NCI-H1048 (cell line): ENCODE data around the gene AFTPH.

Source experiments
- DNase-seq: peaks from one replicate; lab custom pipeline; 2025; lab: John Stamatoyannopoulos, UW

AFTPH gene

DNA sequence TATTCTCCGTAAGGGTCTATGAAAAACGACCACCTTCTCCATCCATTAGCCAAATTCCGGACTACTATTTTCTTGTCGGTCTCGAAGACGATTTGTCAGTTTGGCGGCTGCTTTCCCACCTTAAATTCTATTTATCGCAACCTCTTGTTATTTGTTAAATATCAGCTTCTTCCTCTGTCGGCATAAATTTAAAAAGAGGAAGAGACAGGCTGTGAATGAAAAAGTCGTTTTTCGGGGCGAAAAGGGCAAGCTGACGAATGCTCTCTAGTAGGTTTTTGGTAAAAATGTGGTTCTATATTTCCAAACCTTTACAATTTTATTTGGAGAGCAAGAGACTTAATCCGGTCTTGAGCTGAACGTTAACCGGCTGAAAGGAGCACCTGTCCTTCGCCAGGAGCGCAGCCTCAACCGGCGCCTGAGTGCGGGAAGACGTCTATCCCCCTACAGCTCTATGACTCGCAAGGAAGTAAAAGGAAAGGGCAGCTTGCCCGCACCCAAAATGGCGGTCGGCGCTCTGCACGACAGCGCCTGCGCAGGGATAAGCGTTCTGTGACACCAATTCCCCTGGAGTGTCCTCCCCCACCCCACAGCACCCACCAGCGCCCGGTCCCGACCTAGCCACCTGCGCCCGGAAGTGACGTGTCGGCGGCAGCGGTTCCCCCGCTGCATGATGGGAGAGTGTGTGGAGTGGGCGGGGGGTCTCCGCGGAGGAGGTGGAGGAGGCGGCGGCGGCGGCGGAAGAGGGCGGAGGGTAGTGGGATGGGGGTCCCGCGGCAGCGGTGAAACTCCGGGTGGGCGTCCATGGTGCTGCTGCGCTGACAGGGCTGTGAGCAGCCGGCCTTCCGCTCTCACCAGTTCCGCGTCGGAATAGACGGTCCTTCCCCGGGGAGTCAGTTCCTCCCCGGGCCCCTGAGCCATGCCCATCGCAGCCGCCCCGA is at the start of gene AFTPH:
TSS of gene AFTPH (plus strand) at position 663 of the 938 bp plus-strand sequence. CDS start 27,147 bp downstream, outside the sequence.
- peak; percentile 95 for DNase-seq

GRCh38 chr2:64474636-64475035 is 49.5 kb upstream of the AFTPH start:
- DNase-seq, result no peak

DNA sequence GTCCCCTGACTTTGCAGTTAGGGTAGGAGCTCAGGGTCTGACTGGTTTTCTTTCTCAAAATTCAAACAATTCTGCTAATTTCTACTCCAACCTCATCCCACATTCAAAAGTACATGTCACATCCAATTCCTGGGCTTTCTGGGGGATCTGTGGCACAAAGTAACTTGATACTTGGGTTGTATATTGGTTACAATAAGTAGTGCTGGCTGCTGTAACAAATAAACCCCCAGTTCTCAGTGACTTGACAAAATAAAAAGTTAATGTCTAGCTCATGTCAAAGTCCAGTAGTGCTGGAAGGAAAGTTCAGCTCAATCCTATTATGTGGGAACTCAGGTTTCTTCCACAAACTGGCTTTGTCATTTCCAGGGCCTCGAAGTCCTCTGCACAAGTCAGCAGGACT is 47.1 kb upstream of the AFTPH start:
- no peak for DNase-seq

DNA sequence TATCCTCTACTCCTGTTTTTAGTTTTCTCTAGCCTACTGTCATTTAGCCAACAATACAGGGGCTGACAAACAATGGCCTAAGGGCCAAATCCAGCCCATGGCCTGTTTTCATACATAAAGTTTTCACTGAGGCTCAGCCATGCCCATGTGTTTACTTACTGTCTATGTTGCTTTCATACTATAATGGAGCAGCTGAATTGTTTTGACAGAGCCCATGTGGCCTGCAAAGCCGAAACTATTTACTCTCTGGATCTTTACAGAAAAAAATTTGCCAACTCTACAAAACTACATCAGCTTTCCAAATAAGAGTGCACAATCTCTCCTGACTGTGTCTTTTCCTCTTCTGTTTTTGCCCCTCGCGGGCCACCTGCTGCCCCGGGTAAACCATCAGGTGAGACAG is 46.1 kb upstream of the AFTPH start:
- no peak for DNase-seq

GRCh38 chr2:64478502-64479230 is 45.5 kb upstream of the AFTPH start:
- no peak for DNase-seq

GRCh38 chr2:64479259-64480117 is 44.6 kb upstream of the AFTPH start:
- no peak for DNase-seq

GRCh38 chr2:64481665-64482064 is 42.5 kb upstream of the AFTPH start:
- no peak for DNase-seq

GRCh38 chr2:64482243-64482642 is 41.9 kb upstream of the AFTPH start:
- DNase-seq, result no peak

DNA sequence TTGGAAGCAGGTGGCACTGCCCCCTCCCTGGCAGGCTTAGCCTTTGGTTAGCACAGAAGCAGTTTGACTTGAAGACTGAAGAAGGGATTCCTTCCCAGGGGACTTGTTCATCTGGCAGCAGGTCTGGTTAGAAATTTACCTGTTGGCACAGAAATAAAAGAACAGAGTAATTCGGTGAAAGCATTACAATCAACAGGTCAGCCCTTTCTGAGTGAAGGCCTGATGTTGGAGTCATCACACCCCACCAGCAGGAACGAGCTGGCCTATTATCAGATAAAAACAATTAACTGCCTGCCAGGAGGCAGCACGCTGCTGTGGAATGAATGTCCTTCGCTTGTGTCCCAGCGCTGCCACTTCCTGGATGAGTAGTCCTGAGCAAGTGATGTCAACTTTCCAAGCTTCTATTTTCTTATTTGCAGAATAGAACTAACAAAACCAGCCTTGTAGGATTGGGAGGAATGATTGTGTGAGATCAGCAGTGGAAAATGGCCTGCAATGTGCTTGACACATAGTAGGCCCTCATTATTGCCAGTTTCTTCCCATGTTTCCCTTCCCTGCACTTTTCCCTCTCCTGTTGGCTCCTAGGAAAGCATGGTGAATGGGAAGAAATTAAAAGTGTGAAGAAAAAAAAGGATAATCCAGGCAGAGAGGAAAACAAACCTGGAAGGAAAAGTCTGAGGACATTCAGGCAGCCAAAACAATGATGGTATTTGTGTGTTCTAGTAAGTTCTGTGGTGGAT is 41.2 kb upstream of the AFTPH start:
- no peak for DNase-seq

DNA sequence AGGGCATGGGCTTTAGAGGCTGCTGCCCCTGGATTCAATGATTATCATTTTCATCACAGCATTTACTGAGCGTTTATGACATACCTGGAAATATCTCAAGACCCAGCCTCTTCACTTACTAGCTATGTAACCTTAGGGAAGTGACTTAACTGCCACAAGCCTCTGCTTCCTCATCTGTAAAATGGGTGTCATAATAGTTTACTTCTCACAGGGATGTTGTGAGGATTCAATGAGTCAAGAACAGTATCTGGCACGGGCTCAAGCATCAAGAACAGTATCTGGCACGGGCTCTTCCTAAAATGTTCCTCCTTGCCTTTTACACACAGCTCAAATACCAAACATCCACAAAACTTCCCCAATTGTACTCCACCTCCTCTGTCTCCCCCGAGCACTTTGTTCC is 38.8 kb upstream of the AFTPH start:
- DNase-seq, result no peak

DNA sequence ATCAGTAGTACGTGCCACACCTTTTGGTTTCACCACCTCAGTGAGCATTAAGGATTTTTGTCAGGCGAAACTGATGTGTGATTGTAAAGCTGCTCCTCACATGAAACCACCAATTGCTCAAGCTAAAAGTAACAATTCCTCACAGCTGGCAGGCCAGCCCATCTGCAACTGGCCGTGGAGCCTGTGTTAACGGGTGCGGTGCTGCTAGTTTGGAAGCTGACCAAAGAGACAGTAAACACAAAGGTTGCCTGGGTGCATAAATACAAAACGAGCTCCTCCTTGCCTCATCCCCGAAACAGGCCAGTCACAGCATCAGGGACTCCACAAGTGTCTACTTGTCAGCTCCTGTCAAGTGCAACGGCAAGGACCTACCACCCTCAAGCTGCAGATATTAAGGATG is 38.2 kb upstream of the AFTPH start:
- no peak for DNase-seq

DNA sequence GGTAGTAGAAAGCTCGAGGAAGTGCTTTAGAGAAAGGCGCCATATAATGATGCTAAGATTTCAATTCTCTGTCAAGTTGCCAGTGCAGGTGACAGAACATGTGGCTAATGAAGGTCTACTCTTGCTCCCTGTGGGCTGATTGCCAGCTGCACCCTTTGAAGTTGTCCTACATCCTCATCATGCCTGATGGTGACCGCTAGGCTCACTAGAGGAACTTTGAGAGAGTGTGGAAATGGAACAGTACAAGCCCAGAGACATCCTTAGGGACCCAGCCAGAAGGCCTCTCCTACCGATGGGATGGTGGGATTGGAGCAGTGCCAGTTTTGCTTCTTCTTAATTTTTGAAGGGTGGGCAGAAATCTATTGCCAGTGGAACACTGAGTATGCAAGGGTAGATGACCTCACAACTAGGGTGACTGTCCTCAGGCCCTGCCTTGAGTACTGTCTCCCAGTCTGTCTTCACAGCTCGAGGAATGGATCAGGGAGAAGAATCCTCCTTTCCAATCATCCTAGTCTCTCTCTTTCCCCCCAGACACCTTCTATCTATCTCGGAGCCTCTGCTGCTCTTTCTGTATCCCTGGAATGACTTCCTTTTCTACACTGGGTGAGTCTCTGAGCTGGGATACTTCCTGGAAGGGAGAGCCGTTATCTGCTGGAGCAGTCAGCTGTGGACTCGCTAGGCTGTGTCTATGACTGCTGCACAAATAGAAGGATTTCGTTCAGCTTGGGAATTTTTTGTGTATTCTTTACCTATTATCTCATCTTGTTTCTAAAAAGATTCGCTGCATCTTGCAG is 36.7 kb upstream of the AFTPH start:
- DNase-seq, result no peak

- DNase-seq, result peak; percentile 24
Measured at GRCh38 chr2:64488050-64488974, 35.8 kb upstream of the AFTPH start.

GRCh38 chr2:64489081-64489751 is 34.9 kb upstream of the AFTPH start:
- no peak for DNase-seq

GRCh38 chr2:64491426-64491825 is 32.7 kb upstream of the AFTPH start:
- DNase-seq, result no peak

DNA sequence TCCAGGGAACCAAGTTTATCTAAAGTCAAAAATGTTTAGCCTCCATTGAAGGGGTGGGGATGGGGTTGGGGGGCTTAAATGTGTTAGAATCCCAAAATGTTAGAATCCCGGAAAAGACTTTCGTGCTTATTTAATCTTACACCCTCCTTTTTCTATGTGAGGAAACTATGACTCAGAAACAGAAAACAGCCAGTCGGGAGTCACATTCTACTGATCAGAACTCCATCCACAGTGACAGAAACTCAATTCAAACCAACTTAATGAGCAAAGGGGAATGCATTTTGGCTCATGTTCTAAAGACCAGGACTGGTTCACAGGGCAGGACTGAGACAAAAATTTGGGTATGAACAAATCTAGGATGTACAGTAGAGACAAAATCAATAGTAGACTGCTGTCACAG is 31.9 kb upstream of the AFTPH start:
- DNase-seq, result no peak

- no peak for DNase-seq
Measured at GRCh38 chr2:64492821-64493220, 31.3 kb upstream of the AFTPH start.

DNA sequence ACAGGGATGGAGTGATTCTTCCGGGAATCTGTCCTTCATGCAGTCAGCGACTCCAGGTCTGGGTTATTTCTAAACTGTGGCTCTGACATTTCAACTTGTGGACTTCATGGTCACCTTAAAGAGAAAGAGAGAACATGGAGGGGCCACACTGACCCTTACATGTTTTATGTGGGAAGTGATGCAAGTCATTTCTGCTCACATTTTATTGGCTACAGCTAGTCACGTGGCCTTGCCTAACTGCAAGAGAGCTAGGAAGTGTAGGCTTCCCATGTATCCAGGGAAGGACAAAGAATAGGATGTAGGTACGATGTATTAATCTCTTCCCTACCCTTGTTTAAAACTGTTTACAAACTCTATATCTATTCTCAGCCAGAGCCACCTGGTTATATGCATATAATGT is 30.3 kb upstream of the AFTPH start:
- DNase-seq, result no peak

DNA sequence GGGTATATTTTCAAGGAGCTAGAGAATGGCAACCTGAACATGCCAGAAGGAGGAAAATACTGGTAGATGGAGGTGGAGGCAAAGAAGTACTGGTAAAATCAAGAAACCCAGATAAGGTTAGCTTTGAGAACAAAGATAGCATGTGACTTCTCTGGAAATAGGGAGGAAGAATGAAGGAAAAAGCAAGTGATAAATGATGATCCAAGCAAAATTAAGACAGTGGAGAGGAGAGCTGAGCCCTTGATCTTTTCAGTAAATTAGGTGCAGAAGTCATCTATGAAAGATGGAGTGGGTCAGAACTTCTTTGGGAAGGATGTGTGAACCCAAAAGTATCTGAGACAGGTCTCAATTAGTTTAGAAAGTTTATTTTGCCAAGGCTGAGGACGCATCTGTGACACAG is 25.7 kb upstream of the AFTPH start:
- DNase-seq, result no peak
